K562 (cell line): Measurements from ENCODE around the gene IGSF8. TPM values are rescaled to one million over a fixed set of nuclear protein-coding genes. Genes with fewer than 3 reads are reported as not detected.

Source experiments
- CBX2 ChIP-seq: fragments of 200-600 bp; sonication (generic); IDR thresholded peaks from one replicate; pipeline ENCODE4 v1.6.1; 2012; ENCODE audit warnings: mild to moderate bottlenecking, low read length, inconsistent platforms; ENCODE audit not compliant: insufficient read depth, poor library complexity, severe bottlenecking
- CHAMP1 ChIP-seq: fragments of 450-650 bp; IDR thresholded peaks from 2 replicates; pipeline ENCODE4 v1.6.1; 2016; ENCODE audit warnings: mild to moderate bottlenecking
- CTBP1 ChIP-seq: fragments of 450-650 bp; IDR thresholded peaks from 2 replicates; pipeline ENCODE4 v1.6.1; 2016; ENCODE audit warnings: borderline replicate concordance
- E2F3 ChIP-seq: fragments of 250-450 bp; sonication (Bioruptor Pico); IDR thresholded peaks from 2 replicates; pipeline ENCODE4 v1.4.0; 2020; ENCODE audit warnings: mild to moderate bottlenecking
- MAFF ChIP-seq: IDR thresholded peaks from 2 replicates; pipeline ENCODE4 v1.6.1; 2012; ENCODE audit warnings: low read length, improper control_type of control experiment
- NFYB ChIP-seq: IDR thresholded peaks from 2 replicates; pipeline ENCODE4 v1.6.1; 2011; ENCODE audit warnings: mild to moderate bottlenecking, moderate library complexity; ENCODE audit not compliant: insufficient read length; ENCODE audit errors: extremely low read depth
- PRDM10 ChIP-seq: fragments of 450-650 bp; IDR thresholded peaks from 2 replicates; pipeline ENCODE4 v1.6.1; 2018; ENCODE audit not compliant: partially characterized antibody
- SRF ChIP-seq, 2 experiments: fragments of 250-450, 450-650 bp in 1 of 2; sonication (Bioruptor Pico) in 1 of 2; sonication (generic) in 1 of 2; formaldehyde crosslinking; IDR thresholded peaks; 2 replicates each; pipeline versions ENCODE4 v1.5.0 to v1.5.1; 2020 to 2022; ENCODE audit warnings: mild to moderate bottlenecking in 1 of 2, missing genetic modification reagents in 1 of 2
- TBL1XR1 ChIP-seq, 2 experiments: IDR thresholded peaks; 2 replicates each; pipeline ENCODE4 v1.6.1; 2012; ENCODE audit warnings: improper control_type of control experiment in 2 of 2, low read length in 2 of 2, mild to moderate bottlenecking in 1 of 2
- ZBTB17 ChIP-seq: fragments of 450-650 bp; formaldehyde crosslinking; IDR thresholded peaks from 2 replicates; pipeline ENCODE4 v1.4.0; 2020; ENCODE audit warnings: mild to moderate bottlenecking
- ZFP36 ChIP-seq: fragments of 150-350 bp; IDR thresholded peaks from 2 replicates; pipeline ENCODE4 v1.6.1; 2018; ENCODE audit warnings: low read length, low read depth; ENCODE audit not compliant: partially characterized antibody
- ZNF140 ChIP-seq: fragments of 250-450 bp; sonication (Bioruptor Pico); IDR thresholded peaks from 2 replicates; pipeline ENCODE4 v1.8.0; 2021; ENCODE audit warnings: moderate library complexity, mild to moderate bottlenecking, inconsistent platforms
- ZNF146 ChIP-seq: IDR thresholded peaks from one replicate; pipeline ENCODE4 v1.6.1; 2018; ENCODE audit warnings: missing compliant biosample characterization; ENCODE audit not compliant: unreplicated experiment
- ZNF165 ChIP-seq: fragments of 250-450 bp; sonication (Bioruptor Pico); IDR thresholded peaks from 2 replicates; pipeline ENCODE4 v1.4.0; 2020; ENCODE audit warnings: borderline replicate concordance
- ZNF280A ChIP-seq: fragments of 450-650 bp; IDR thresholded peaks from 2 replicates; pipeline ENCODE4 v1.6.1; 2018; ENCODE audit warnings: mild to moderate bottlenecking, low read depth; ENCODE audit not compliant: partially characterized antibody
- ZNF408 ChIP-seq: fragments of 250-450 bp; sonication (Bioruptor Pico); IDR thresholded peaks from 2 replicates; pipeline ENCODE4 v1.4.0; 2020; ENCODE audit warnings: low read depth, mild to moderate bottlenecking, moderate library complexity
- ZNF778 ChIP-seq: fragments of 450-650 bp; formaldehyde crosslinking; IDR thresholded peaks from 2 replicates; pipeline ENCODE4 v1.4.0; 2020; ENCODE audit warnings: mild to moderate bottlenecking, moderate library complexity
- polyA plus RNA-seq, 8 experiments: library from polyadenylated mRNA; depleted of rRNA in 4 of 8; stranded (reverse) in 5 of 8; unstranded in 3 of 8; fragments of >200 nt; fragmentation: Nextera tagmentation in 2 of 8; fragmentation: Illumina TruSeq in 1 of 8; extraction: Ambion mirVana in 2 of 8; extraction: Trizol in 1 of 8; gene quantifications; 2 replicates each; pipeline versions ENCODE4 v1.2.1 to v1.2.3, GENCODE V29; 2011 to 2014; ENCODE audit warnings: inconsistent platforms in 1 of 8, missing spikeins in 1 of 8
- total RNA-seq, 7 experiments: library from RNA; depleted of rRNA in 6 of 7; stranded (reverse); fragments of >200 nt in 6 of 7; fragmentation: Illumina TruSeq in 2 of 7; extraction: Trizol in 2 of 7; gene quantifications; 2 replicates each; pipeline versions ENCODE4 v1.2.1 to v1.2.3, GENCODE V29; 2011 to 2021; ENCODE audit warnings: low replicate concordance in 1 of 7
- TF ChIP-seq, protein P1 (sequence below): sonication (generic); formaldehyde crosslinking; IDR thresholded peaks from 2 replicates; pipeline ENCODE4 v1.8.0; 2022; ENCODE audit warnings: mild to moderate bottlenecking, missing genetic modification reagents, borderline replicate concordance

The IGSF8 gene
- total and polyA plus RNA-seq, 9 of the 15 experiments (the other 6 are each of a cell fraction or from before 2014, with no cell fraction given): 0.32 to 11.7 (median 3.2) TPM

- TF ChIP-seq ZNF165: no peak
- no peak for TF ChIP-seq ZBTB17
- TF ChIP-seq, protein P1, sequence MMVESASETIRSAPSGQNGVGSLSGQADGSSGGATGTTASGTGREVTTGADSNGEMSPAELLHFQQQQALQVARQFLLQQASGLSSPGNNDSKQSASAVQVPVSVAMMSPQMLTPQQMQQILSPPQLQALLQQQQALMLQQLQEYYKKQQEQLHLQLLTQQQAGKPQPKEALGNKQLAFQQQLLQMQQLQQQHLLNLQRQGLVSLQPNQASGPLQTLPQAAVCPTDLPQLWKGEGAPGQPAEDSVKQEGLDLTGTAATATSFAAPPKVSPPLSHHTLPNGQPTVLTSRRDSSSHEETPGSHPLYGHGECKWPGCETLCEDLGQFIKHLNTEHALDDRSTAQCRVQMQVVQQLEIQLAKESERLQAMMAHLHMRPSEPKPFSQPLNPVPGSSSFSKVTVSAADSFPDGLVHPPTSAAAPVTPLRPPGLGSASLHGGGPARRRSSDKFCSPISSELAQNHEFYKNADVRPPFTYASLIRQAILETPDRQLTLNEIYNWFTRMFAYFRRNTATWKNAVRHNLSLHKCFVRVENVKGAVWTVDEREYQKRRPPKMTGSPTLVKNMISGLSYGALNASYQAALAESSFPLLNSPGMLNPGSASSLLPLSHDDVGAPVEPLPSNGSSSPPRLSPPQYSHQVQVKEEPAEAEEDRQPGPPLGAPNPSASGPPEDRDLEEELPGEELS: no peak
- TF ChIP-seq SRF (CRISPR knock-in tag; IDR thresholded peaks at IDR 0.05): peak in 1 of 2 experiments; percentile 57; a peak in 1 of 4 replicates
- TF ChIP-seq CHAMP1: no peak
- no peak for TF ChIP-seq ZNF140 (CRISPR knock-in tag)
- no peak for TF ChIP-seq ZNF778 (CRISPR knock-in tag)
- TF ChIP-seq TBL1XR1 (IDR thresholded peaks at IDR 0.05; ENCODE audit: low read length in 2 of 2): 0 out of 4 replicates have a peak, but pooled peaks of 1 of the 2 experiments have one; percentile 44
- no peak for TF ChIP-seq MAFF
- TF ChIP-seq ZNF280A: no peak
- TF ChIP-seq CTBP1: peak; percentile 62
- no peak for TF ChIP-seq NFYB
- no peak for TF ChIP-seq CBX2
- TF ChIP-seq E2F3: no peak
- TF ChIP-seq ZNF146 (CRISPR knock-in tag): no peak
- TF ChIP-seq ZNF408 (CRISPR knock-in tag): no peak
- no peak for TF ChIP-seq PRDM10
- TF ChIP-seq ZFP36: peak; percentile 18
These were observed 12.5 kb downstream of the IGSF8 start (continued) for GRCh38 chr1:160085686-160086455.
